Measurements from ENCODE around the gene MSANTD1. TPM values are rescaled to one million over a fixed set of nuclear protein-coding genes. Genes with fewer than 3 reads are reported as not detected.

MSANTD1 gene
- total RNA-seq, 1 experiment from 2014 or later: 0.95 TPM

DNA sequence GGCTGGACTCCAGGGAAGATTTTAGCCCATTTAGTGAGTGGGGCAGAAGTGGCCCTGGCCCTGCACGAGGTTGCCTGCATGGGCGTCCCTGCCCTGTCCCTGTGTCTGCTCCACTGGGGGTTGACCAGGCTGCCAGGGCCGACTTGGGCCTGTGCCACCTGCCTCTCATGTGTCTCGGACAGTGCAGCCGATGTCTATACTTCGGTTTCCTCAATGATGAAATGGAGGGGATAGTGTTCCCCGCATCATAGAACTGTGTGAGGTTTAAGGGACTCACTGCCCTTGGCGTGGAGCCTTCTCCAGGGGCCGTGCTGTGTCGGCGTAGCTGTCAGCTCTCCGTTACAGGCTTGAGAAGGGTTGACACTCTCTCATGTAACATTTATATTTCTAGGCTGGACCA is 27.0 kb upstream of the MSANTD1 start:
- Mint-ChIP-seq H3K4me3 (ENCODE audit: unreplicated experiment) (no peak overlapping the region), H3K4me1 (ENCODE audit: low read depth, unreplicated experiment) (no peaks in the 10 kb centered on the region), H3K36me3 (ENCODE audit: insufficient read depth, unreplicated experiment) (peaks cover 50% of the 10 kb centered on the region), H3K9me3 (ENCODE audit: unreplicated experiment) (no peaks in the 10 kb centered on the region), H3K27ac (ENCODE audit: unreplicated experiment) (no peak overlapping the region), H3K27me3 (ENCODE audit: insufficient read depth, unreplicated experiment) (no peaks in the 10 kb centered on the region)
- no peaks in the 10 kb centered on the region for H3K4me1 ChIP-seq
- CTCF ChIA-PET: no interaction called here
- H3K4me3 ChIP-seq (ENCODE audit: low read depth, low read length): no peak overlapping the region
- H3K36me3 ChIP-seq (ENCODE audit: control insufficient read depth, insufficient read depth, low read length): no peaks in the 10 kb centered on the region
- BruUV-seq (replicated peaks): no TSS peak
- DNase-seq: no peak
- no peaks in the 10 kb centered on the region for H3K27me3 ChIP-seq (replicated peaks; ENCODE audit: control insufficient read depth, insufficient read depth, low read length)
- intact Hi-C loops (cut with micrococcal nuclease; ENCODE audit: unreplicated experiment): no loop called here
- TF ChIP-seq, protein P1, sequence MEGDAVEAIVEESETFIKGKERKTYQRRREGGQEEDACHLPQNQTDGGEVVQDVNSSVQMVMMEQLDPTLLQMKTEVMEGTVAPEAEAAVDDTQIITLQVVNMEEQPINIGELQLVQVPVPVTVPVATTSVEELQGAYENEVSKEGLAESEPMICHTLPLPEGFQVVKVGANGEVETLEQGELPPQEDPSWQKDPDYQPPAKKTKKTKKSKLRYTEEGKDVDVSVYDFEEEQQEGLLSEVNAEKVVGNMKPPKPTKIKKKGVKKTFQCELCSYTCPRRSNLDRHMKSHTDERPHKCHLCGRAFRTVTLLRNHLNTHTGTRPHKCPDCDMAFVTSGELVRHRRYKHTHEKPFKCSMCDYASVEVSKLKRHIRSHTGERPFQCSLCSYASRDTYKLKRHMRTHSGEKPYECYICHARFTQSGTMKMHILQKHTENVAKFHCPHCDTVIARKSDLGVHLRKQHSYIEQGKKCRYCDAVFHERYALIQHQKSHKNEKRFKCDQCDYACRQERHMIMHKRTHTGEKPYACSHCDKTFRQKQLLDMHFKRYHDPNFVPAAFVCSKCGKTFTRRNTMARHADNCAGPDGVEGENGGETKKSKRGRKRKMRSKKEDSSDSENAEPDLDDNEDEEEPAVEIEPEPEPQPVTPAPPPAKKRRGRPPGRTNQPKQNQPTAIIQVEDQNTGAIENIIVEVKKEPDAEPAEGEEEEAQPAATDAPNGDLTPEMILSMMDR (IDR thresholded peaks at IDR 0.05; ENCODE audit: insufficient read depth in 1 of 2, low read depth in 1 of 2, low read length in 1 of 2, severe bottlenecking in 1 of 2, unreplicated experiment in 1 of 2): no peak
- POLR2A ChIA-PET: no interaction called here
- no peaks in the 10 kb centered on the region for H3K9me3 ChIP-seq

DNA sequence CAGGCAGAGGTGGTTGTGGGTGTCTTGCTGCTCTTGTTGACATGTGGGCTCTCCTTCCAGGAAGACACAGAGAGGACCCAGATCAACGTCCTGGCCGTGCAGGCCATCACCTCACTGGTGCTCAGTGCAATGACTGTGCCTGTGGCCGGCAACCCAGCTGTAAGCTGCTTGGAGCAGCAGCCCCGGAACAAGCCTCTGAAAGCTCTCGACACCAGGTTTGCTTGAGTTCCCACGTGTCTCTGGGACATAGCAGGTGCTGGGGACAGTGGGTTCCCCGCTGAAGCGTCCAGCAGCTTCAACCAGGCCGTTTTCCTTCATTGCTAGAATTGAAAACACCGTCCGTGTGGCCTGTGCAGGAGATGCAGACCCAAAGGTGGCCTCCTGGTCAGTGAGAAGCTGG is 25.6 kb upstream of the MSANTD1 start:
- no peaks in the 10 kb centered on the region for H3K4me1 Mint-ChIP-seq (ENCODE audit: low read depth, unreplicated experiment)
- TF ChIP-seq, protein P1 (IDR thresholded peaks at IDR 0.05; ENCODE audit: insufficient read depth in 1 of 2, low read depth in 1 of 2, low read length in 1 of 2, severe bottlenecking in 1 of 2, unreplicated experiment in 1 of 2): no peak
- no peaks in the 10 kb centered on the region for H3K4me1 ChIP-seq
- peaks cover 43% of the 10 kb centered on the region for H3K36me3 Mint-ChIP-seq (ENCODE audit: insufficient read depth, unreplicated experiment)
- no TSS peak for BruUV-seq (replicated peaks)
- ChIA-PET CTCF (interaction anchor here (0.6 kb wide), 1 partner anchor 18 kb away, joined by 3 read pairs; no protein-coding TSS in a partner anchor), POLR2A (no interaction called here)
- H3K27me3 ChIP-seq (replicated peaks; ENCODE audit: control insufficient read depth, insufficient read depth, low read length): no peaks in the 10 kb centered on the region
- no peak overlapping the region for H3K4me3 ChIP-seq (ENCODE audit: low read depth, low read length)
- no peaks in the 10 kb centered on the region for H3K27me3 Mint-ChIP-seq (ENCODE audit: insufficient read depth, unreplicated experiment)
- intact Hi-C loops (cut with micrococcal nuclease; ENCODE audit: unreplicated experiment): no loop called here
- no peak overlapping the region for H3K27ac Mint-ChIP-seq (ENCODE audit: unreplicated experiment)
- no peaks in the 10 kb centered on the region for H3K9me3 ChIP-seq
- no peak for DNase-seq
- H3K36me3 ChIP-seq (ENCODE audit: control insufficient read depth, insufficient read depth, low read length): no peaks in the 10 kb centered on the region
- no peak overlapping the region for H3K4me3 Mint-ChIP-seq (ENCODE audit: unreplicated experiment)
- no peaks in the 10 kb centered on the region for H3K9me3 Mint-ChIP-seq (ENCODE audit: unreplicated experiment)

DNA sequence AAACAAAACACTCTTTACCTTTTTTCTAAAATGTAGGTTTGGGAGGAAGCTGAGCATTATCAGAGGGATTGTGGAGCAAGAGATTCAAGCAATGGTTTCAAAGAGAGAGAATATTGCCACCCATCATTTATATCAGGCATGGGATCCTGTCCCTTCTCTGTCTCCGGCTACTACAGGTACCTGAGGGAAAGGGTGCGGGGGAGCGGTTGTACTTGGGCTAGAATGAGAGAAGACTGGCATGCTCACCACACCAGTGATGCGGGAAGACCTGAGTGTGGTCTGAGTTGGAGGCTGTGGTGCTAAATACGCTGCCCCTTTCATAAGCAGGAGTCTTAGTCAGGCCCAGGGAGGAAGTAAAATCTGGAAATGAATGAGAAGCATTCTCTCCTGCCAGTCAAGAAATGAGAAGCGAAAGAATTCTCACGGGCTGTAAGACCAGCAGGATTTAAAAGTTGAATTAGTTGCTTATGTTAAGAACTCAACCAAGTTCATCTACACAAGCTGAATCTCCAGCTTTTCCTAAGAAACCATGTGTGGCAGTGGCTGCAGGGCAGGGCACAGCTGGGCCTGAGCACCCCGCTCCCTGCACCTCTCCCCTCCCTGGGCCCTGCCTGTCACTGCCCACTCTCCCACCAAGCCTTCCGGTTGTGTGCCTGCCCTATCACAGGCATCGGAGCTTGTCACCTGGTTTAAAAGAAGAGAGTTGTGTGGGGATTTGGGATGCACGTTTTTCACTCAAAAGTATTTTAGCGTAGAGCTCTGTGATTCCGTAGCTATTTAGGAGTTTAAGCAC is 24.8 kb upstream of the MSANTD1 start:
- no peaks in the 10 kb centered on the region for H3K4me1 Mint-ChIP-seq (ENCODE audit: low read depth, unreplicated experiment)
- H3K27me3 Mint-ChIP-seq (ENCODE audit: insufficient read depth, unreplicated experiment): no peaks in the 10 kb centered on the region
- CTCF ChIA-PET: interaction anchor here (0.6 to 0.7 kb wide), 2 partner anchors 17 to 74 kb away, joined by 3 read pairs; no protein-coding TSS in a partner anchor
- peaks cover 48% of the 10 kb centered on the region for H3K36me3 Mint-ChIP-seq (ENCODE audit: insufficient read depth, unreplicated experiment)
- no peak for DNase-seq
- H3K36me3 ChIP-seq (ENCODE audit: control insufficient read depth, insufficient read depth, low read length): 0 out of 2 replicates have a peak, but pooled peaks cover 2% of the 10 kb centered on the region
- no TSS peak for BruUV-seq (replicated peaks)
- intact Hi-C loops (cut with micrococcal nuclease; ENCODE audit: unreplicated experiment): no loop called here
- POLR2A ChIA-PET: no interaction called here
- H3K27me3 ChIP-seq (replicated peaks; ENCODE audit: control insufficient read depth, insufficient read depth, low read length): no peaks in the 10 kb centered on the region
- no peaks in the 10 kb centered on the region for H3K4me1 ChIP-seq
- no peak overlapping the region for H3K27ac Mint-ChIP-seq (ENCODE audit: unreplicated experiment)
- no peaks in the 10 kb centered on the region for H3K9me3 ChIP-seq
- TF ChIP-seq, protein P1 (IDR thresholded peaks at IDR 0.05; ENCODE audit: insufficient read depth in 1 of 2, low read depth in 1 of 2, low read length in 1 of 2, severe bottlenecking in 1 of 2, unreplicated experiment in 1 of 2): no peak
- H3K9me3 Mint-ChIP-seq (ENCODE audit: unreplicated experiment): no peaks in the 10 kb centered on the region
- no peak overlapping the region for H3K4me3 ChIP-seq (ENCODE audit: low read depth, low read length)
- no peak overlapping the region for H3K4me3 Mint-ChIP-seq (ENCODE audit: unreplicated experiment)

Data from Caco-2 (cell line).